ENCODE results near the gene KCNJ6. TPM values are rescaled to one million over a fixed set of nuclear protein-coding genes. Genes with fewer than 3 reads are reported as not detected.

Gene KCNJ6
- total and polyA plus RNA-seq, 9 of the 15 experiments (the other 6 are each of a cell fraction or from before 2014, with no cell fraction given): 0.06 to 0.21 (median 0.13) TPM; not detected in 1

- no peak for TF ChIP-seq PKNOX1 (IDR thresholded peaks at IDR 0.05)
- TF ChIP-seq SP2 (IDR thresholded peaks at IDR 0.05; ENCODE audit: extremely low read depth, low read depth, low read length, poor library complexity, severe bottlenecking): no peak
- no peak for TF ChIP-seq ZNF586 (CRISPR knock-in tag; conservative IDR thresholded peaks at IDR 0.05)
These were observed 145.8 kb downstream of the KCNJ6 start (continued) for GRCh38 chr21:37770461-37770860.

- POLR2A ChIA-PET: interaction anchor here (1.0 kb wide), 1 partner anchor 11 kb away, joined by 3 read pairs; no protein-coding TSS in a partner anchor
- Histone ChIP-seq H3K4me1 (replicated peaks in 1 of 2; ENCODE audit: control insufficient read depth in 2 of 2, insufficient read depth in 2 of 2, low read length in 2 of 2) (no peaks in the 10 kb centered on the region), H3K27me3 (ENCODE audit: control insufficient read depth in 2 of 2, insufficient read depth in 2 of 2, low read length in 2 of 2) (peaks cover 0 to 9% of the 10 kb centered on the region in 2 experiments; a peak in 2 of 5 replicates), H3K9ac (ENCODE audit: insufficient read depth in 1 of 2, low read depth in 2 of 2, low read length in 2 of 2) (no peak overlapping the region), H3K27ac (ENCODE audit: extremely low read depth, low read depth, low read length) (no peak overlapping the region), H4K20me1 (replicated peaks; ENCODE audit: control insufficient read depth, insufficient read depth, low read length) (0 out of 2 replicates have a peak, but pooled peaks cover 3% of the 10 kb centered on the region), H3K4me2 (ENCODE audit: insufficient read depth, low read length) (no peak overlapping the region), H3K4me3 (no peak overlapping the region), H2AFZ (ENCODE audit: low read depth, low read length) (no peak overlapping the region), H3K36me3 (ENCODE audit: control insufficient read depth, insufficient read depth, low read length) (no peaks in the 10 kb centered on the region), H3K9me1 (ENCODE audit: control insufficient read depth, insufficient read depth, low read length) (no peaks in the 10 kb centered on the region), H3K9me3 (replicated peaks; ENCODE audit: control insufficient read depth, insufficient read depth, low read depth, low read length) (no peaks in the 10 kb centered on the region), H3K79me2 (ENCODE audit: control insufficient read depth, insufficient read depth, low read length) (no peaks in the 10 kb centered on the region)
- in situ Hi-C loops (cut with MboI) (no loop called here), intact Hi-C loops (cut with micrococcal nuclease) (no loop called here)
- WGBS (ENCODE audit: insufficient coverage, low coverage, missing lambda C conversion rate): 0% methylated on average over 1 of the region's 1 CpG
- TF ChIP-seq GMEB1 (CRISPR knock-in tag; IDR thresholded peaks at IDR 0.05) (no peak), DMBX1 (CRISPR knock-in tag; IDR thresholded peaks at IDR 0.05; ENCODE audit: borderline replicate concordance) (no peak), E2F3 (CRISPR knock-in tag; IDR thresholded peaks at IDR 0.05) (no peak), ZNF431 (CRISPR knock-in tag; IDR thresholded peaks at IDR 0.05) (no peak), DLX4 (CRISPR knock-in tag; IDR thresholded peaks at IDR 0.05) (no peak), PRPF4 (IDR thresholded peaks at IDR 0.05; ENCODE audit: insufficient read depth, low read depth, low read length, poor library complexity, severe bottlenecking) (no peak), HNRNPLL (IDR thresholded peaks at IDR 0.05; ENCODE audit: low read depth, low read length, poor library complexity, severe bottlenecking) (no peak), ZNF212 (CRISPR knock-in tag; IDR thresholded peaks at IDR 0.05) (no peak), CHD4 (IDR thresholded peaks at IDR 0.05; ENCODE audit: insufficient read depth, insufficient replicate concordance, low read depth, low read length, poor library complexity, severe bottlenecking) (no peak), ZNF347 (CRISPR knock-in tag; IDR thresholded peaks at IDR 0.05; ENCODE audit: low read depth) (no peak)
- no TSS peak for BruUV-seq (replicated peaks)
- ATAC-seq: no peak
- DNase-seq (ENCODE audit: extremely low read depth in 1 of 4, low spot score in 3 of 4): no peak
- no peak for FAIRE-seq
- CTCF ChIA-PET (ENCODE audit: low intra/inter-chr PET ratio): no interaction called here
These were observed 146.6 kb downstream of the KCNJ6 start for GRCh38 chr21:37769656-37770055.

All from K562 (cell line).